CD4-positive, alpha-beta T cell (primary cell): ENCODE data around the gene RAD51B. TPM values are rescaled to one million over a fixed set of nuclear protein-coding genes. Genes with fewer than 3 reads are reported as not detected.

Experiments used
- ATAC-seq: fragments of 200-7000 bp; cut with Tn5 transposase; one replicate; pipeline ENCODE4 v1.10.0; 2022; ENCODE audit warnings: mild to moderate bottlenecking; ENCODE audit not compliant: poor library complexity
- CTCF ChIA-PET: fragments of 350-600 bp; sonication (Branson Sonifier 250); formaldehyde crosslinking; loops from one replicate; lab custom pipeline; 2021; ENCODE audit warnings: antibody characterized with exemption, inconsistent platforms; lab: Charles Lee
- POLR2A ChIA-PET: fragments of 350-600 bp; sonication (Branson Sonifier 250); formaldehyde crosslinking; loops from one replicate; lab custom pipeline; 2021; ENCODE audit warnings: antibody characterized with exemption, inconsistent platforms; lab: Charles Lee
- DNase-seq, 14 experiments: peaks; one replicate each; pipeline ENCODE4 v3.0.0-alpha.2; 2013 to 2020; ENCODE audit warnings: mixed read lengths in 2 of 14
- H3K27ac ChIP-seq, 2 donors: one replicate each; pipeline versions ENCODE4 v1.5.1 to v1.7.0; 2013; ENCODE audit warnings: low read length in 2 of 2, low read depth in 1 of 2, mild to moderate bottlenecking in 1 of 2
- H3K27me3 ChIP-seq, 2 experiments: 1 replicate in 1 of 2; 2 replicates in 1 of 2; pipeline versions ENCODE4 v1.6.1 to v1.7.0; 2013; ENCODE audit warnings: low read length in 2 of 2, control low read depth in 1 of 2, mild to moderate bottlenecking in 1 of 2, moderate library complexity in 1 of 2; ENCODE audit not compliant: insufficient read depth in 2 of 2, control insufficient read depth in 1 of 2
- H3K36me3 ChIP-seq: one replicate; pipeline ENCODE4 v1.6.1; 2013; ENCODE audit warnings: low read length, control low read depth; ENCODE audit not compliant: insufficient read depth
- H3K4me1 ChIP-seq: one replicate; pipeline ENCODE4 v1.6.1; 2013; ENCODE audit warnings: low read length, control low read depth; ENCODE audit not compliant: insufficient read depth
- H3K4me3 ChIP-seq: one replicate; pipeline ENCODE4 v1.5.1; 2013; ENCODE audit warnings: mild to moderate bottlenecking, low read length, moderate library complexity
- H3K9me3 ChIP-seq, 2 experiments: 1 replicate in 1 of 2; 2 replicates in 1 of 2; pipeline versions ENCODE4 v1.6.1 to v1.7.0; 2013; ENCODE audit warnings: low read length in 2 of 2, mild to moderate bottlenecking in 2 of 2, control low read depth in 1 of 2, moderate library complexity in 1 of 2; ENCODE audit not compliant: control insufficient read depth in 1 of 2, insufficient read depth in 1 of 2
- H3K27ac Mint-ChIP-seq: one replicate; pipeline ENCODE4 v1.8.0; 2020; ENCODE audit warnings: mixed read lengths
- H3K27me3 Mint-ChIP-seq: one replicate; pipeline ENCODE4 v1.8.0; 2021; ENCODE audit warnings: mixed read lengths
- H3K36me3 Mint-ChIP-seq: one replicate; pipeline ENCODE4 v1.8.0; 2021; ENCODE audit warnings: low read depth, mixed read lengths
- H3K4me1 Mint-ChIP-seq: one replicate; pipeline ENCODE4 v1.8.0; 2021; ENCODE audit warnings: low read depth, mixed read lengths
- H3K4me3 Mint-ChIP-seq: one replicate; pipeline ENCODE4 v1.8.0; 2020; ENCODE audit warnings: mild to moderate bottlenecking, mixed read lengths
- H3K9me3 Mint-ChIP-seq: one replicate; pipeline ENCODE4 v1.8.0; 2020; ENCODE audit warnings: mixed read lengths
- CTCF ChIP-seq: fragments of 200-600 bp; IDR thresholded peaks from one replicate; pipeline ENCODE4 v1.8.0; 2022; ENCODE audit warnings: antibody characterized with exemption, mild to moderate bottlenecking
- intact Hi-C, 2 experiments: fragments of 100-400 bp; cut with DNase I in 1 of 2; cut with micrococcal nuclease in 1 of 2; formaldehyde crosslinking; loops; one replicate each; pipeline versions ENCODE4 v1.15.1 to v1.9.0; 2023 to 2025; cut with DNase I, micrococcal nuclease
- total RNA-seq, 174 experiments: library from RNA in 2 of 174; stranded (reverse) in 2 of 174; gene quantifications; one replicate each; pipeline ENCODE4 v1.2.3 and lab custom pipeline; 2021 to 2026

The RAD51B gene
- total RNA-seq, 2 experiments from 2014 or later, result 18.4 to 20.0 TPM

GRCh38 chr14:68653108-68653507 is 833.5 kb downstream of the RAD51B start:
- ChIA-PET CTCF (no interaction called here), POLR2A (no interaction called here)
- Mint-ChIP-seq H3K9me3 (no peaks in the 10 kb centered on the region), H3K27ac (no peak overlapping the region), H3K4me1 (peaks cover 22% of the 10 kb centered on the region), H3K4me3 (no peak overlapping the region), H3K36me3 (no peaks in the 10 kb centered on the region), H3K27me3 (no peaks in the 10 kb centered on the region)
- Histone ChIP-seq H3K9me3 (no peaks in the 10 kb centered on the region), H3K4me1 (peaks cover 8% of the 10 kb centered on the region), H3K27ac (no peak overlapping the region), H3K27me3 (no peaks in the 10 kb centered on the region), H3K36me3 (no peaks in the 10 kb centered on the region), H3K4me3 (no peak overlapping the region)
- TF ChIP-seq CTCF, result no peak
- intact Hi-C loops, result no loop called here
- DNase-seq (no peak), ATAC-seq (no peak)

GRCh38 chr14:68653804-68654203 is 834.2 kb downstream of the RAD51B start:
- ATAC-seq (no peak), DNase-seq (no peak)
- H3K27ac Mint-ChIP-seq, result no peak overlapping the region
- H3K27me3 Mint-ChIP-seq, result no peaks in the 10 kb centered on the region
- intact Hi-C loops, result no loop called here
- H3K4me1 Mint-ChIP-seq, result peaks cover 22% of the 10 kb centered on the region
- ChIA-PET POLR2A (interaction anchor here (1.0 to 1.8 kb wide), 2 partner anchors 25 to 163 kb away, joined by 4 read pairs; no protein-coding TSS in a partner anchor), CTCF (no interaction called here)
- Histone ChIP-seq H3K9me3 (no peaks in the 10 kb centered on the region), H3K36me3 (no peaks in the 10 kb centered on the region), H3K4me1 (peaks cover 8% of the 10 kb centered on the region), H3K27ac (no peak overlapping the region), H3K27me3 (no peaks in the 10 kb centered on the region), H3K4me3 (no peak overlapping the region)
- TF ChIP-seq CTCF, result no peak
- H3K36me3 Mint-ChIP-seq, result no peaks in the 10 kb centered on the region
- H3K9me3 Mint-ChIP-seq, result no peaks in the 10 kb centered on the region
- no peak overlapping the region for H3K4me3 Mint-ChIP-seq

- CTCF ChIA-PET, result no interaction called here
- H3K36me3 ChIP-seq, result no peaks in the 10 kb centered on the region
- DNase-seq, result no peak
These were observed 834.9 kb downstream of the RAD51B start for GRCh38 chr14:68654471-68654941.

More at GRCh38 chr14:68654471-68654941, 834.9 kb downstream of the RAD51B start:
- no peak for TF ChIP-seq CTCF
- H3K27ac Mint-ChIP-seq, result no peak overlapping the region
- intact Hi-C loops, result no loop called here
- no peak for ATAC-seq
- Histone ChIP-seq H3K9me3 (no peaks in the 10 kb centered on the region), H3K27ac (no peak overlapping the region), H3K4me1 (peaks cover 8% of the 10 kb centered on the region), H3K4me3 (no peak overlapping the region), H3K27me3 (no peaks in the 10 kb centered on the region)
- no peaks in the 10 kb centered on the region for H3K36me3 Mint-ChIP-seq
- no peaks in the 10 kb centered on the region for H3K9me3 Mint-ChIP-seq
- POLR2A ChIA-PET, result interaction anchor here (1.0 to 1.8 kb wide), 2 partner anchors 26 to 162 kb away, joined by 4 read pairs; no protein-coding TSS in a partner anchor
- no peaks in the 10 kb centered on the region for H3K27me3 Mint-ChIP-seq
- no peak overlapping the region for H3K4me3 Mint-ChIP-seq
- H3K4me1 Mint-ChIP-seq, result peaks cover 22% of the 10 kb centered on the region
